IMR-90 (cell line): ENCODE results near the gene KIF6. TPM values are rescaled to one million over a fixed set of nuclear protein-coding genes. Genes with fewer than 3 reads are reported as not detected.

Source experiments
- ATAC-seq: fragments of 200-7000 bp; cut with Tn5 transposase; 2 replicates; pipeline ENCODE4 v1.9.1; 2020; ENCODE audit warnings: low read depth, mild to moderate bottlenecking, moderate library complexity
- BruUV-seq: library from RNA; stranded (reverse); fragments of 400-500 nt; replicated peaks from 2 replicates; lab custom pipeline; 2021; lab: Mats Ljungman, UMichigan
- CTCF ChIA-PET: fragments of 300-600 bp; formaldehyde crosslinking; extraction: SDS; loops from one replicate; lab custom pipeline; 2021; ENCODE audit warnings: antibody characterized with exemption; lab: Yijun Ruan, JAX
- POLR2A ChIA-PET: fragments of 300-600 bp; sonication (Branson Sonifier 250); formaldehyde crosslinking; loops from one replicate; lab custom pipeline; 2022; ENCODE audit warnings: antibody characterized with exemption; ENCODE audit not compliant: unreplicated experiment; lab: Charles Lee
- DNase-seq: peaks from one replicate; pipeline ENCODE4 v3.0.0; 2013
- H2AFZ ChIP-seq: replicated peaks from 2 replicates; pipeline ENCODE3; 2013; ENCODE audit warnings: low read length, mild to moderate bottlenecking; ENCODE audit not compliant: poor library complexity
- H2AK5ac ChIP-seq: 2 replicates; pipeline ENCODE4 v1.6.1; 2013; ENCODE audit warnings: low read depth, low read length, inconsistent platforms
- H2AK9ac ChIP-seq: replicated peaks from 2 replicates; pipeline ENCODE3; 2013; ENCODE audit warnings: mild to moderate bottlenecking, low read depth, low read length, moderate library complexity; ENCODE audit not compliant: poor library complexity
- H2BK120ac ChIP-seq: 2 replicates; pipeline ENCODE4 v1.6.1; 2013; ENCODE audit warnings: low read depth, low read length, inconsistent platforms
- H2BK15ac ChIP-seq: 3 replicates; pipeline ENCODE4 v1.6.1; 2013; ENCODE audit warnings: low read depth, low read length, inconsistent platforms
- H2BK20ac ChIP-seq: 2 replicates; pipeline ENCODE4 v1.6.1; 2013; ENCODE audit warnings: low read depth, mild to moderate bottlenecking, inconsistent platforms, low read length, moderate library complexity
- H2BK5ac ChIP-seq: 2 replicates; pipeline ENCODE4 v1.6.1; 2013; ENCODE audit warnings: mild to moderate bottlenecking, low read depth, low read length, inconsistent platforms; ENCODE audit not compliant: poor library complexity, severe bottlenecking
- H3K14ac ChIP-seq: replicated peaks from 2 replicates; pipeline ENCODE4 v1.6.1; 2013; ENCODE audit warnings: low read depth, low read length, inconsistent platforms
- H3K18ac ChIP-seq: 2 replicates; pipeline ENCODE4 v1.6.1; 2013; ENCODE audit warnings: low read depth, low read length, control low read depth
- H3K23ac ChIP-seq: 2 replicates; pipeline ENCODE4 v1.6.1; 2013; ENCODE audit warnings: low read depth, low read length, inconsistent platforms
- H3K27ac ChIP-seq: 2 replicates; pipeline ENCODE4 v1.5.1; 2013; ENCODE audit warnings: mild to moderate bottlenecking, control low read depth, low read length; ENCODE audit not compliant: insufficient read depth
- H3K27me3 ChIP-seq: 2 replicates; pipeline ENCODE4 v1.6.1; 2013; ENCODE audit warnings: low read length; ENCODE audit not compliant: control insufficient read depth, insufficient read depth
- H3K36me3 ChIP-seq: 2 replicates; pipeline ENCODE4 v1.6.1; 2013; ENCODE audit warnings: low read length, mixed read lengths; ENCODE audit not compliant: control insufficient read depth, insufficient read depth
- H3K4ac ChIP-seq: 2 replicates; pipeline ENCODE4 v1.6.1; 2013; ENCODE audit warnings: low read depth, low read length, inconsistent platforms
- H3K4me1 ChIP-seq: 2 replicates; pipeline ENCODE4 v1.6.1; 2013; ENCODE audit warnings: low read length, mixed read lengths; ENCODE audit not compliant: control insufficient read depth, insufficient read depth
- H3K4me2 ChIP-seq: 2 replicates; pipeline ENCODE4 v1.6.1; 2013; ENCODE audit warnings: low read depth, mild to moderate bottlenecking, control low read depth, low read length, moderate library complexity
- H3K4me3 ChIP-seq: 2 replicates; pipeline ENCODE4 v1.5.1; 2013; ENCODE audit warnings: low read depth, mild to moderate bottlenecking, control low read depth, low read length, moderate library complexity; ENCODE audit not compliant: insufficient read depth
- H3K56ac ChIP-seq: 2 replicates; pipeline ENCODE4 v1.6.1; 2013; ENCODE audit warnings: low read length, inconsistent platforms; ENCODE audit not compliant: insufficient read depth; ENCODE audit errors: extremely low read depth
- H3K79me1 ChIP-seq, 2 experiments: 2 replicates each; pipeline ENCODE4 v1.6.1; 2013; ENCODE audit warnings: low read length in 2 of 2, inconsistent platforms in 1 of 2, low read depth in 1 of 2
- H3K9ac ChIP-seq: 2 replicates; pipeline ENCODE4 v1.6.1; 2013; ENCODE audit warnings: low read depth, low read length, control low read depth
- H3K9me1 ChIP-seq: 2 replicates; pipeline ENCODE4 v1.6.1; 2013; ENCODE audit warnings: low read length, inconsistent platforms; ENCODE audit not compliant: insufficient read depth
- H3K9me3 ChIP-seq: 2 replicates; pipeline ENCODE4 v1.6.1; 2013; ENCODE audit warnings: low read length; ENCODE audit not compliant: control insufficient read depth, insufficient read depth
- H4K20me1 ChIP-seq: 2 replicates; pipeline ENCODE4 v1.6.1; 2013; ENCODE audit warnings: low read length, inconsistent platforms; ENCODE audit not compliant: insufficient read depth
- H4K5ac ChIP-seq: 2 replicates; pipeline ENCODE4 v1.6.1; 2013; ENCODE audit warnings: mild to moderate bottlenecking, low read depth, low read length, control low read depth
- H4K8ac ChIP-seq, 2 experiments: 2 replicates each; pipeline ENCODE4 v1.6.1; 2013; ENCODE audit warnings: low read depth in 2 of 2, low read length in 2 of 2, control low read depth in 1 of 2, inconsistent platforms in 1 of 2
- H4K91ac ChIP-seq: 2 replicates; pipeline ENCODE4 v1.6.1; 2013; ENCODE audit warnings: low read depth, low read length, inconsistent platforms; ENCODE audit not compliant: insufficient read depth
- BHLHE40 ChIP-seq: fragments of 150-350 bp; IDR thresholded peaks from 2 replicates; pipeline ENCODE4 v1.6.1; 2016; ENCODE audit warnings: mild to moderate bottlenecking, low read depth, low read length
- CEBPB ChIP-seq: IDR thresholded peaks from 2 replicates; pipeline ENCODE4 v1.6.1; 2012; ENCODE audit warnings: low read depth, low read length, improper control_type of control experiment
- CHD1 ChIP-seq: IDR thresholded peaks from 2 replicates; pipeline ENCODE4 v1.6.1; 2012; ENCODE audit warnings: low read depth, low read length, improper control_type of control experiment
- CTCF ChIP-seq: conservative IDR thresholded peaks from 2 replicates; pipeline ENCODE4 v1.5.1; 2012; ENCODE audit warnings: mild to moderate bottlenecking, low read depth, low read length, improper control_type of control experiment
- ELK1 ChIP-seq: fragments of 150-350 bp; IDR thresholded peaks from 2 replicates; pipeline ENCODE4 v1.6.1; 2016; ENCODE audit warnings: low read depth, mild to moderate bottlenecking, low read length, moderate library complexity, borderline replicate concordance
- FOS ChIP-seq: fragments of 150-350 bp; IDR thresholded peaks from 2 replicates; pipeline ENCODE4 v1.6.1; 2016; ENCODE audit warnings: low read depth, low read length
- MAFK ChIP-seq: IDR thresholded peaks from 2 replicates; pipeline ENCODE4 v1.6.1; 2012; ENCODE audit warnings: low read depth, low read length, improper control_type of control experiment
- MAZ ChIP-seq: IDR thresholded peaks from 2 replicates; pipeline ENCODE4 v1.6.1; 2012; ENCODE audit warnings: low read depth, mild to moderate bottlenecking, low read length, improper control_type of control experiment, moderate library complexity, borderline replicate concordance
- MXI1 ChIP-seq: IDR thresholded peaks from 2 replicates; pipeline ENCODE4 v1.6.1; 2012; ENCODE audit warnings: low read depth, mild to moderate bottlenecking, low read length, moderate library complexity, borderline replicate concordance
- NFE2L2 ChIP-seq: fragments of 150-350 bp; IDR thresholded peaks from 2 replicates; pipeline ENCODE4 v1.6.1; 2016; ENCODE audit warnings: low read depth, mild to moderate bottlenecking, low read length
- POLR2A ChIP-seq: IDR thresholded peaks from 2 replicates; pipeline ENCODE4 v1.6.1; 2012; ENCODE audit warnings: mild to moderate bottlenecking, low read depth, low read length
- RAD21 ChIP-seq: IDR thresholded peaks from 2 replicates; pipeline ENCODE4 v1.6.1; 2012; ENCODE audit warnings: low read length, improper control_type of control experiment
- RCOR1 ChIP-seq: IDR thresholded peaks from 2 replicates; pipeline ENCODE4 v1.6.1; 2012; ENCODE audit warnings: mild to moderate bottlenecking, low read length, improper control_type of control experiment; ENCODE audit not compliant: insufficient replicate concordance
- RFX5 ChIP-seq: IDR thresholded peaks from 2 replicates; pipeline ENCODE4 v1.8.0; 2012; ENCODE audit warnings: low read depth, mild to moderate bottlenecking, low read length, moderate library complexity
- SMC3 ChIP-seq: fragments of 150-350 bp; IDR thresholded peaks from 2 replicates; pipeline ENCODE4 v1.6.1; 2016; ENCODE audit warnings: low read depth, mild to moderate bottlenecking, antibody characterized with exemption, low read length, moderate library complexity
- USF2 ChIP-seq: fragments of 150-350 bp; IDR thresholded peaks from 2 replicates; pipeline ENCODE4 v1.6.1; 2017; ENCODE audit warnings: mild to moderate bottlenecking, antibody characterized with exemption, low read length, low read depth
- WGBS, 2 experiments: methylation state at CpG; one replicate each; pipeline versions ENCODE4 v1.1.5 to v1.1.7; 2013; ENCODE audit warnings: missing lambda C conversion rate in 2 of 2; ENCODE audit not compliant: insufficient read length in 1 of 2; ENCODE audit errors: extremely low coverage in 2 of 2; 5-methylcytosine and 5-hydroxymethylcytosine counted together
- dilution Hi-C: fragments of 300-500 bp; cut with HindIII; formaldehyde crosslinking; loops from one replicate; pipeline ENCODE4 v1.14.3; 2018; ENCODE audit warnings: low sequenced_read_pairs; ENCODE audit not compliant: unreplicated experiment
- in situ Hi-C: fragments of 300-500 bp; cut with MboI; formaldehyde crosslinking; loops from 3 replicates; pipeline ENCODE4 v1.14.3; 2019; ENCODE audit warnings: low sequenced_read_pairs, inconsistent platforms, mixed read lengths
- intact Hi-C: fragments of 100-400 bp; cut with micrococcal nuclease; formaldehyde crosslinking; loops from 2 replicates; pipeline ENCODE4 v1.10.0; 2022
- polyA plus RNA-seq, 3 experiments: library from polyadenylated mRNA; depleted of rRNA; stranded (reverse); fragments of >200 nt; gene quantifications; 2 replicates each; pipeline ENCODE4 v1.2.3, GENCODE V29; 2012; ENCODE audit warnings: low replicate concordance in 1 of 3
- total RNA-seq: library from RNA; depleted of rRNA; stranded (reverse); fragments of >200 nt; gene quantifications from 2 replicates; pipeline ENCODE4 v1.2.3, GENCODE V29; 2012

KIF6 gene
- total and polyA plus RNA-seq, 2 of the 4 experiments (the other 2 are of a cell fraction): under 0.01 to 0.10 TPM

- in situ Hi-C loops: no loop called here
- H2BK20ac ChIP-seq: no peak overlapping the region
- no peak overlapping the region for H2BK120ac ChIP-seq
- no peak overlapping the region for H4K91ac ChIP-seq
- H3K18ac ChIP-seq: no peak overlapping the region
- H3K79me1 ChIP-seq: no peaks in the 10 kb centered on the region
- no peak for ATAC-seq
- peaks cover 2% of the 10 kb centered on the region for H3K27me3 ChIP-seq
- BruUV-seq: no TSS peak
- no peak overlapping the region for H3K4me3 ChIP-seq
- no peak overlapping the region for H3K23ac ChIP-seq
- no peaks in the 10 kb centered on the region for H3K9me1 ChIP-seq
- H3K4me2 ChIP-seq: no peak overlapping the region
- WGBS, 2 experiments: no CpG with 5 or more reads among the region's 1 CpG
- no peak overlapping the region for H2BK15ac ChIP-seq
- no peak overlapping the region for H2BK5ac ChIP-seq
- TF ChIP-seq CTCF (no peak), ELK1 (no peak), NFE2L2 (no peak), MAZ (no peak), POLR2A (no peak), BHLHE40 (no peak), RFX5 (no peak), MAFK (no peak), FOS (no peak), SMC3 (no peak), USF2 (no peak), CEBPB (no peak), RAD21 (no peak), RCOR1 (no peak), CHD1 (no peak), MXI1 (no peak)
- no peak overlapping the region for H2AFZ ChIP-seq
- no peaks in the 10 kb centered on the region for H4K20me1 ChIP-seq
- no peaks in the 10 kb centered on the region for H3K9me3 ChIP-seq
- ChIA-PET POLR2A (no interaction called here), CTCF (interaction anchor here (0.8 kb wide), 1 partner anchor 10 kb away, joined by 4 read pairs; no protein-coding TSS in a partner anchor)
- H3K14ac ChIP-seq: no peak overlapping the region
- no peak overlapping the region for H3K56ac ChIP-seq
- no peak overlapping the region for H2AK9ac ChIP-seq
- no peak for DNase-seq
- no peak overlapping the region for H3K4ac ChIP-seq
- H3K27ac ChIP-seq: no peak overlapping the region
- no peaks in the 10 kb centered on the region for H3K4me1 ChIP-seq
- H4K8ac ChIP-seq: no peak overlapping the region
- H3K9ac ChIP-seq: no peak overlapping the region
- dilution Hi-C loops: no loop called here
- no peaks in the 10 kb centered on the region for H3K36me3 ChIP-seq
- intact Hi-C loops: no loop called here
- H2AK5ac ChIP-seq: no peak overlapping the region
- no peak overlapping the region for H4K5ac ChIP-seq
Observed at GRCh38 chr6:39654121-39654520, 71.1 kb downstream of the KIF6 start.
